HepG2 (cell line): ENCODE measurements around the gene SIRT5. TPM values are rescaled to one million over a fixed set of nuclear protein-coding genes. Genes with fewer than 3 reads are reported as not detected.
A peak's percentile ranks its signal among the peaks of the same experiment; 100 is the strongest.

Experiments
- GTF2F1 ChIP-seq: fragments of 150-350 bp; IDR thresholded peaks from 2 replicates; pipeline ENCODE4 v1.6.1; 2014; ENCODE audit warnings: low read length
- ISL2 ChIP-seq: sonication (generic); formaldehyde crosslinking; IDR thresholded peaks from 2 replicates; pipeline ENCODE4 v1.5.0; 2020; ENCODE audit warnings: missing genetic modification reagents
- NFKBIZ ChIP-seq: IDR thresholded peaks from 2 replicates; pipeline ENCODE4 v1.6.1; 2018; ENCODE audit warnings: missing genetic modification reagents, missing compliant biosample characterization
- ONECUT2 ChIP-seq: sonication (generic); formaldehyde crosslinking; IDR thresholded peaks from 2 replicates; pipeline ENCODE4 v1.4.0; 2020; ENCODE audit warnings: missing genetic modification reagents
- RXRB ChIP-seq: IDR thresholded peaks from 2 replicates; pipeline ENCODE4 v1.6.1; 2016; ENCODE audit warnings: borderline replicate concordance, missing genetic modification reagents, missing compliant biosample characterization
- TCF7 ChIP-seq: sonication (generic); IDR thresholded peaks from 2 replicates; pipeline ENCODE4 v1.6.1; 2016; ENCODE audit warnings: antibody characterized with exemption, low read depth
- ZNF10 ChIP-seq: sonication (generic); formaldehyde crosslinking; IDR thresholded peaks from 2 replicates; pipeline ENCODE4 v1.4.0; 2020; ENCODE audit warnings: mild to moderate bottlenecking, low read depth, missing genetic modification reagents, borderline replicate concordance
- ZNF136 ChIP-seq: sonication (generic); formaldehyde crosslinking; IDR thresholded peaks from 2 replicates; pipeline ENCODE4 v1.8.1; 2022; ENCODE audit warnings: low read depth, mild to moderate bottlenecking, moderate library complexity, missing genetic modification reagents
- ZNF224 ChIP-seq: sonication (generic); formaldehyde crosslinking; IDR thresholded peaks from 2 replicates; pipeline ENCODE4 v1.5.0; 2020; ENCODE audit warnings: mild to moderate bottlenecking, missing genetic modification reagents
- ZNF274 ChIP-seq: sonication (generic); formaldehyde crosslinking; IDR thresholded peaks from 2 replicates; pipeline ENCODE4 v1.5.1; 2020; ENCODE audit warnings: mild to moderate bottlenecking, missing genetic modification reagents
- ZNF441 ChIP-seq: sonication (generic); formaldehyde crosslinking; IDR thresholded peaks from 2 replicates; pipeline ENCODE4 v1.7.0; 2021; ENCODE audit warnings: missing genetic modification reagents, borderline replicate concordance
- ZNF496 ChIP-seq: sonication (generic); formaldehyde crosslinking; IDR thresholded peaks from 2 replicates; pipeline ENCODE4 v1.8.1; 2023; ENCODE audit warnings: mild to moderate bottlenecking, moderate library complexity, missing genetic modification reagents; ENCODE audit not compliant: insufficient replicate concordance
- ZNF792 ChIP-seq: IDR thresholded peaks from 2 replicates; pipeline ENCODE4 v1.6.1; 2016
- ZNF841 ChIP-seq: sonication (generic); formaldehyde crosslinking; IDR thresholded peaks from 2 replicates; pipeline ENCODE4 v1.8.1; 2023; ENCODE audit warnings: missing genetic modification reagents, borderline replicate concordance
- polyA plus RNA-seq, 8 experiments: library from polyadenylated mRNA; depleted of rRNA in 3 of 8; stranded (reverse) in 7 of 8; unstranded in 1 of 8; fragments of >200 nt; fragmentation: Illumina TruSeq in 4 of 8; extraction: Trizol in 4 of 8; gene quantifications; 2 replicates each; pipeline versions ENCODE4 v1.2.1 to v1.2.3, GENCODE V29; 2011 to 2016; ENCODE audit warnings: low read depth in 4 of 8, missing spikeins in 1 of 8, mixed read lengths in 1 of 8; ENCODE audit not compliant: insufficient read depth in 1 of 8
- total RNA-seq, 5 experiments: library from RNA; depleted of rRNA; stranded (reverse); fragments of >200 nt; fragmentation: Illumina TruSeq; extraction: Trizol; gene quantifications; 2 replicates each; pipeline ENCODE4 v1.2.3, GENCODE V29; 2016; ENCODE audit warnings: low read depth in 1 of 5
- TF ChIP-seq, protein P1 (sequence below): sonication (generic); formaldehyde crosslinking; IDR thresholded peaks from 2 replicates; pipeline ENCODE4 v1.5.0; 2020; ENCODE audit warnings: mild to moderate bottlenecking, missing genetic modification reagents, borderline replicate concordance
- TF ChIP-seq, protein P2 (sequence below): sonication (generic); IDR thresholded peaks from 2 replicates; pipeline ENCODE4 v1.6.1; 2016; ENCODE audit warnings: low read depth, borderline replicate concordance
- TF ChIP-seq, protein P3 (sequence below): sonication (generic); formaldehyde crosslinking; conservative IDR thresholded peaks from 2 replicates; pipeline ENCODE4 v1.4.0; 2020; ENCODE audit warnings: mild to moderate bottlenecking, missing genetic modification reagents, moderate library complexity

The SIRT5 gene
- total and polyA plus RNA-seq, 2 of the 13 experiments (the other 11 are each of a cell fraction or from before 2014, with no cell fraction given), result 14.1 to 16.6 TPM

DNA sequence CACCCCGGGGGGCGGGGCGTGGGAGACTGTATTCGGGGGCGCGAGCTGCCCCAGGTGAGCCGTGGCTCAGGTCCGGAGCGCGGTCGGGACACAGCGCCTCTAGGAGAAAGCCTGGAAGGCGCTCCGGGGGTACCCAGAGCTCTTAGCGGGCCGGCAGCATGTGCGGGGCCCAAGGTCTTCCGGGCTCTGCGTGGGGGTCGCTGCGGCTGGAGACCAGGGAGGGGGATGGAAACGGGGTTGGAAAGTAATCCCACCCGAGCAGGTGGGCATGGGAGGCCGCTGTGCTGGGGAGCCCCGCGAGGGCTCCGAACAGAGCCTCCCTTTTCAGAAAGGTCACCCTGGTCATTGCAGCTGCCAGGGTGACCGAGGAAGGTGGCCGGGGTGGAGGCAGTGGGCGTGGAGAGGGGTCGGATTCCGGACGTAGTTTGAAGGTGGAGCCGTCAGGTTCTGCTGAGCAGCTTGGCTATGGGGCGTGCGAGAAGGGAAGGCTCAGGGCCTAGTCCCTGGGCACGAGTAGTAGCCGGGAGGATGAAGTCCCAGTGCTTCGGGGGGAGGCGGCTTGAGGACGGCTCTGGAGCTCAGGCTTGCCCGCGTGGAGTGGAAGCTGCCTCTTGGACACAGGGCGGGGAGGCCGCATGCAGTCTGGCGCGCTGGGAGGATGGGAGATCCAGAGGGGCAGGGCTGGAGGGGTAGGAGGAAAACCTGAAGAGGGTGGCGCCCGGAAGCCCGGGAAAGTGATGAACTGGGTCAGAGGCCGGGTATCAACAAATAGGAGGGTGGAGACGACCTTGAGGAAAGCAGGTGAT lies at the start of gene SIRT5 (continued):
- TF ChIP-seq, protein P1, sequence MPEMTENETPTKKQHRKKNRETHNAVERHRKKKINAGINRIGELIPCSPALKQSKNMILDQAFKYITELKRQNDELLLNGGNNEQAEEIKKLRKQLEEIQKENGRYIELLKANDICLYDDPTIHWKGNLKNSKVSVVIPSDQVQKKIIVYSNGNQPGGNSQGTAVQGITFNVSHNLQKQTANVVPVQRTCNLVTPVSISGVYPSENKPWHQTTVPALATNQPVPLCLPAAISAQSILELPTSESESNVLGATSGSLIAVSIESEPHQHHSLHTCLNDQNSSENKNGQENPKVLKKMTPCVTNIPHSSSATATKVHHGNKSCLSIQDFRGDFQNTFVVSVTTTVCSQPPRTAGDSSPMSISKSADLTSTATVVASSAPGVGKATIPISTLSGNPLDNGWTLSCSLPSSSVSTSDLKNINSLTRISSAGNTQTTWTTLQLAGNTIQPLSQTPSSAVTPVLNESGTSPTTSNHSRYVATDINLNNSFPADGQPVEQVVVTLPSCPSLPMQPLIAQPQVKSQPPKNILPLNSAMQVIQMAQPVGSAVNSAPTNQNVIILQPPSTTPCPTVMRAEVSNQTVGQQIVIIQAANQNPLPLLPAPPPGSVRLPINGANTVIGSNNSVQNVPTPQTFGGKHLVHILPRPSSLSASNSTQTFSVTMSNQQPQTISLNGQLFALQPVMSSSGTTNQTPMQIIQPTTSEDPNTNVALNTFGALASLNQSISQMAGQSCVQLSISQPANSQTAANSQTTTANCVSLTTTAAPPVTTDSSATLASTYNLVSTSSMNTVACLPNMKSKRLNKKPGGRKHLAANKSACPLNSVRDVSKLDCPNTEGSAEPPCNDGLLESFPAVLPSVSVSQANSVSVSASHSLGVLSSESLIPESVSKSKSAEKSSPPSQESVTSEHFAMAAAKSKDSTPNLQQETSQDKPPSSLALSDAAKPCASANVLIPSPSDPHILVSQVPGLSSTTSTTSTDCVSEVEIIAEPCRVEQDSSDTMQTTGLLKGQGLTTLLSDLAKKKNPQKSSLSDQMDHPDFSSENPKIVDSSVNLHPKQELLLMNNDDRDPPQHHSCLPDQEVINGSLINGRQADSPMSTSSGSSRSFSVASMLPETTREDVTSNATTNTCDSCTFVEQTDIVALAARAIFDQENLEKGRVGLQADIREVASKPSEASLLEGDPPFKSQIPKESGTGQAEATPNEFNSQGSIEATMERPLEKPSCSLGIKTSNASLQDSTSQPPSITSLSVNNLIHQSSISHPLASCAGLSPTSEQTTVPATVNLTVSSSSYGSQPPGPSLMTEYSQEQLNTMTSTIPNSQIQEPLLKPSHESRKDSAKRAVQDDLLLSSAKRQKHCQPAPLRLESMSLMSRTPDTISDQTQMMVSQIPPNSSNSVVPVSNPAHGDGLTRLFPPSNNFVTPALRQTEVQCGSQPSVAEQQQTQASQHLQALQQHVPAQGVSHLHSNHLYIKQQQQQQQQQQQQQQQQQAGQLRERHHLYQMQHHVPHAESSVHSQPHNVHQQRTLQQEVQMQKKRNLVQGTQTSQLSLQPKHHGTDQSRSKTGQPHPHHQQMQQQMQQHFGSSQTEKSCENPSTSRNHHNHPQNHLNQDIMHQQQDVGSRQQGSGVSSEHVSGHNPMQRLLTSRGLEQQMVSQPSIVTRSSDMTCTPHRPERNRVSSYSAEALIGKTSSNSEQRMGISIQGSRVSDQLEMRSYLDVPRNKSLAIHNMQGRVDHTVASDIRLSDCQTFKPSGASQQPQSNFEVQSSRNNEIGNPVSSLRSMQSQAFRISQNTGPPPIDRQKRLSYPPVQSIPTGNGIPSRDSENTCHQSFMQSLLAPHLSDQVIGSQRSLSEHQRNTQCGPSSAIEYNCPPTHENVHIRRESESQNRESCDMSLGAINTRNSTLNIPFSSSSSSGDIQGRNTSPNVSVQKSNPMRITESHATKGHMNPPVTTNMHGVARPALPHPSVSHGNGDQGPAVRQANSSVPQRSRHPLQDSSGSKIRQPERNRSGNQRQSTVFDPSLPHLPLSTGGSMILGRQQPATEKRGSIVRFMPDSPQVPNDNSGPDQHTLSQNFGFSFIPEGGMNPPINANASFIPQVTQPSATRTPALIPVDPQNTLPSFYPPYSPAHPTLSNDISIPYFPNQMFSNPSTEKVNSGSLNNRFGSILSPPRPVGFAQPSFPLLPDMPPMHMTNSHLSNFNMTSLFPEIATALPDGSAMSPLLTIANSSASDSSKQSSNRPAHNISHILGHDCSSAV (CRISPR knock-in tag), result no peak
- TF ChIP-seq RXRB (CRISPR knock-in tag) (peak; percentile 93), ZNF792 (CRISPR knock-in tag) (peak; percentile 89), ZNF10 (CRISPR knock-in tag) (no peak), ZNF441 (peak; percentile 37; the same call in 1 of the 2 replicates), GTF2F1 (0 out of 2 replicates have a peak, but pooled peaks have one; percentile 17), ONECUT2 (no peak), ZNF136 (CRISPR knock-in tag) (peak; percentile 88; the same call in 1 of the 2 replicates), NFKBIZ (CRISPR knock-in tag) (peak; percentile 56; the same call in 1 of the 2 replicates), ZNF496 (no peak), ZNF841 (CRISPR knock-in tag) (no peak; the same call in 1 of the 2 replicates), ISL2 (peak; percentile 56; the same call in 1 of the 2 replicates), ZNF224 (CRISPR knock-in tag) (no peak; the same call in 1 of the 2 replicates), ZNF274 (CRISPR knock-in tag) (no peak; the same call in 1 of the 2 replicates), TCF7 (no peak)
- TF ChIP-seq, protein P2, sequence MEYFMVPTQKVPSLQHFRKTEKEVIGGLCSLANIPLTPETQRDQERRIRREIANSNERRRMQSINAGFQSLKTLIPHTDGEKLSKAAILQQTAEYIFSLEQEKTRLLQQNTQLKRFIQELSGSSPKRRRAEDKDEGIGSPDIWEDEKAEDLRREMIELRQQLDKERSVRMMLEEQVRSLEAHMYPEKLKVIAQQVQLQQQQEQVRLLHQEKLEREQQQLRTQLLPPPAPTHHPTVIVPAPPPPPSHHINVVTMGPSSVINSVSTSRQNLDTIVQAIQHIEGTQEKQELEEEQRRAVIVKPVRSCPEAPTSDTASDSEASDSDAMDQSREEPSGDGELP, result peak; percentile 90; the same call in 1 of the 2 replicates
- TF ChIP-seq, protein P3, sequence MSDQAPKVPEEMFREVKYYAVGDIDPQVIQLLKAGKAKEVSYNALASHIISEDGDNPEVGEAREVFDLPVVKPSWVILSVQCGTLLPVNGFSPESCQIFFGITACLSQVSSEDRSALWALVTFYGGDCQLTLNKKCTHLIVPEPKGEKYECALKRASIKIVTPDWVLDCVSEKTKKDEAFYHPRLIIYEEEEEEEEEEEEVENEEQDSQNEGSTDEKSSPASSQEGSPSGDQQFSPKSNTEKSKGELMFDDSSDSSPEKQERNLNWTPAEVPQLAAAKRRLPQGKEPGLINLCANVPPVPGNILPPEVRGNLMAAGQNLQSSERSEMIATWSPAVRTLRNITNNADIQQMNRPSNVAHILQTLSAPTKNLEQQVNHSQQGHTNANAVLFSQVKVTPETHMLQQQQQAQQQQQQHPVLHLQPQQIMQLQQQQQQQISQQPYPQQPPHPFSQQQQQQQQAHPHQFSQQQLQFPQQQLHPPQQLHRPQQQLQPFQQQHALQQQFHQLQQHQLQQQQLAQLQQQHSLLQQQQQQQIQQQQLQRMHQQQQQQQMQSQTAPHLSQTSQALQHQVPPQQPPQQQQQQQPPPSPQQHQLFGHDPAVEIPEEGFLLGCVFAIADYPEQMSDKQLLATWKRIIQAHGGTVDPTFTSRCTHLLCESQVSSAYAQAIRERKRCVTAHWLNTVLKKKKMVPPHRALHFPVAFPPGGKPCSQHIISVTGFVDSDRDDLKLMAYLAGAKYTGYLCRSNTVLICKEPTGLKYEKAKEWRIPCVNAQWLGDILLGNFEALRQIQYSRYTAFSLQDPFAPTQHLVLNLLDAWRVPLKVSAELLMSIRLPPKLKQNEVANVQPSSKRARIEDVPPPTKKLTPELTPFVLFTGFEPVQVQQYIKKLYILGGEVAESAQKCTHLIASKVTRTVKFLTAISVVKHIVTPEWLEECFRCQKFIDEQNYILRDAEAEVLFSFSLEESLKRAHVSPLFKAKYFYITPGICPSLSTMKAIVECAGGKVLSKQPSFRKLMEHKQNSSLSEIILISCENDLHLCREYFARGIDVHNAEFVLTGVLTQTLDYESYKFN (CRISPR knock-in tag), result peak; percentile 66
